Measurements from ENCODE around the gene MTMR6.

DNA sequence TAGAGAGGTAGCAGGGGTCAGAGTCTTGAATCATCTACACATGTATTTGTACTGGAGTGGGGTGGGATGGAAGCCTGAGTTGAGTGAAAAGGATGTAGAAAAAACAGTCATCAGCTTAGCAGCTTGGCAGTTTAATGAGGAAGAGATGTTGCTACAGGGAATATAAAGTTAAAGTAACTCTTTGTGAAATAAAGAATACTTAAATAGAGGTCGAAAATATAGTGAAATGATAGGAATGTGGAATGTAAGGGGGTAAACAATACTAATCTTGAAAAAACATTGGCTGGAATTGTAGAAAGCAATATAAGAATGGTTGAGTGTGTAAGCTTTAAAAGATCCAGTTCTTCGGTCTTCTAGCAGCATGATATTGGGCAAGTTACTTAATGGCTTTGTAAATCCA is 36.8 kb upstream of the MTMR6 start:
- TF ChIP-seq, protein P1, sequence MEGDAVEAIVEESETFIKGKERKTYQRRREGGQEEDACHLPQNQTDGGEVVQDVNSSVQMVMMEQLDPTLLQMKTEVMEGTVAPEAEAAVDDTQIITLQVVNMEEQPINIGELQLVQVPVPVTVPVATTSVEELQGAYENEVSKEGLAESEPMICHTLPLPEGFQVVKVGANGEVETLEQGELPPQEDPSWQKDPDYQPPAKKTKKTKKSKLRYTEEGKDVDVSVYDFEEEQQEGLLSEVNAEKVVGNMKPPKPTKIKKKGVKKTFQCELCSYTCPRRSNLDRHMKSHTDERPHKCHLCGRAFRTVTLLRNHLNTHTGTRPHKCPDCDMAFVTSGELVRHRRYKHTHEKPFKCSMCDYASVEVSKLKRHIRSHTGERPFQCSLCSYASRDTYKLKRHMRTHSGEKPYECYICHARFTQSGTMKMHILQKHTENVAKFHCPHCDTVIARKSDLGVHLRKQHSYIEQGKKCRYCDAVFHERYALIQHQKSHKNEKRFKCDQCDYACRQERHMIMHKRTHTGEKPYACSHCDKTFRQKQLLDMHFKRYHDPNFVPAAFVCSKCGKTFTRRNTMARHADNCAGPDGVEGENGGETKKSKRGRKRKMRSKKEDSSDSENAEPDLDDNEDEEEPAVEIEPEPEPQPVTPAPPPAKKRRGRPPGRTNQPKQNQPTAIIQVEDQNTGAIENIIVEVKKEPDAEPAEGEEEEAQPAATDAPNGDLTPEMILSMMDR (IDR thresholded peaks at IDR 0.05; ENCODE audit: low read length) = no peak
- no peak for TF ChIP-seq EZH2phosphoT487 (IDR thresholded peaks at IDR 0.05; ENCODE audit: low read length)
- TF ChIP-seq EZH2 (optimal IDR thresholded peaks at IDR 0.05; ENCODE audit: low read depth, low read length) = no peak

Measured in MM.1S (cell line).